Testis (tissue), 3 donors: ENCODE data around the gene NDUFA11. TPM values are rescaled to one million over a fixed set of nuclear protein-coding genes. Genes with fewer than 3 reads are reported as not detected.
A peak's percentile ranks its signal among the peaks of the same experiment; 100 is the strongest.

Experiments
- DNase-seq: peaks from one replicate; pipeline ENCODE4 v3.0.0-alpha.2; 2019
- H3K27ac ChIP-seq, 2 donors: fragments of 200-600 bp; sonication (generic); one replicate each; pipeline ENCODE4 v1.5.1; 2019
- H3K27me3 ChIP-seq: fragments of 200-600 bp; sonication (generic); one replicate; pipeline ENCODE4 v1.5.1; 2019
- H3K36me3 ChIP-seq: fragments of 200-600 bp; sonication (generic); one replicate; pipeline ENCODE4 v1.5.1; 2017; ENCODE audit warnings: low read depth; ENCODE audit errors: missing control alignments
- H3K4me1 ChIP-seq: fragments of 200-600 bp; sonication (generic); one replicate; pipeline ENCODE4 v1.5.1; 2019
- H3K4me3 ChIP-seq, 2 donors: fragments of 200-600 bp; sonication (generic); one replicate each; pipeline ENCODE4 v1.5.1; 2017 to 2019
- H3K9me3 ChIP-seq: fragments of 200-600 bp; sonication (generic); one replicate; pipeline ENCODE4 v1.5.1; 2017
- CTCF ChIP-seq, 3 experiments: fragments of 450-650 bp in 2 of 3; fragments of 200-600 bp in 1 of 3; sonication (generic) in 1 of 3; IDR thresholded peaks; one replicate each; pipeline ENCODE4 v1.5.1; 2016 to 2019; ENCODE audit warnings: antibody characterized with exemption in 3 of 3, mild to moderate bottlenecking in 2 of 3, moderate library complexity in 1 of 3
- POLR2A ChIP-seq: fragments of 450-650 bp; IDR thresholded peaks from one replicate; pipeline ENCODE4 v1.6.1; 2017; ENCODE audit warnings: antibody characterized with exemption, mild to moderate bottlenecking, moderate library complexity
- WGBS, 2 donors: methylation state at CpG; one replicate each; pipeline ENCODE4 v1.1.5; 2018; 5-methylcytosine and 5-hydroxymethylcytosine counted together
- intact Hi-C: fragments of 100-400 bp; cut with DNase I; formaldehyde crosslinking; loops from one replicate; pipeline ENCODE4 v1.15.1; 2023; ENCODE audit warnings: low total_unique reads
- polyA plus RNA-seq: library from polyadenylated mRNA; stranded (reverse); fragments of 350-450 nt; fragmentation: Illumina TruSeq; extraction: RNeasy Lipid Tissue Mini Kit (QIAGEN cat#74804); gene quantifications from one replicate; pipeline ENCODE4 v1.2.3, GENCODE V29; 2014; ENCODE audit warnings: low read depth, low replicate concordance; ENCODE audit not compliant: insufficient read depth
- total RNA-seq, 2 donors: library from RNA; depleted of rRNA; stranded (reverse); fragments of >200 nt; gene quantifications; one replicate each; pipeline ENCODE4 v1.2.3, GENCODE V29; 2016

The NDUFA11 gene
- total and polyA plus RNA-seq, 3 donors from 2014 or later = 167 to 194 (median 170) TPM

GRCh38 chr19:5921516-5922160 lies 18.0 kb upstream of the NDUFA11 start:
- no peak overlapping the region for H3K4me3 ChIP-seq
- no peaks in the 10 kb centered on the region for H3K4me1 ChIP-seq
- no peaks in the 10 kb centered on the region for H3K36me3 ChIP-seq
- H3K27me3 ChIP-seq = no peaks in the 10 kb centered on the region
- TF ChIP-seq CTCF (IDR thresholded peaks at IDR 0.05) (no peak), POLR2A (no peak)
- no peak for DNase-seq
- H3K9me3 ChIP-seq = no peaks in the 10 kb centered on the region
- no peak overlapping the region for H3K27ac ChIP-seq
- WGBS, 2 donors = 77% methylated on average over 21 of the region's 21 CpGs
- intact Hi-C loops = no loop called here

GRCh38 chr19:5918463-5919079 lies 15.0 kb upstream of the NDUFA11 start:
- Histone ChIP-seq H3K4me3 (no peak overlapping the region), H3K4me1 (no peaks in the 10 kb centered on the region), H3K27ac (no peak overlapping the region), H3K36me3 (no peaks in the 10 kb centered on the region), H3K9me3 (no peaks in the 10 kb centered on the region), H3K27me3 (no peaks in the 10 kb centered on the region)
- no peak for TF ChIP-seq POLR2A
- no peak for TF ChIP-seq CTCF (IDR thresholded peaks at IDR 0.05)
- no peak for DNase-seq
- 95 to 96% methylated on average over 18 to 20 of the region's 20 CpGs for WGBS, 2 donors
- intact Hi-C loops = no loop called here

- no peak for DNase-seq
- intact Hi-C loops = no loop called here
- Histone ChIP-seq H3K4me1 (no peaks in the 10 kb centered on the region), H3K27me3 (no peaks in the 10 kb centered on the region), H3K4me3 (no peak overlapping the region), H3K27ac (no peak overlapping the region), H3K9me3 (no peaks in the 10 kb centered on the region), H3K36me3 (no peaks in the 10 kb centered on the region)
- TF ChIP-seq CTCF (IDR thresholded peaks at IDR 0.05) = no peak
- no peak for TF ChIP-seq POLR2A
- WGBS, 2 donors = 90 to 94% methylated on average over 30 to 34 of the region's 36 CpGs
These were observed 14.0 kb upstream of the NDUFA11 start for GRCh38 chr19:5917431-5918107.

GRCh38 chr19:5916181-5916708 lies 12.7 kb upstream of the NDUFA11 start:
- intact Hi-C loops = no loop called here
- Histone ChIP-seq H3K4me3 (no peak overlapping the region), H3K4me1 (no peaks in the 10 kb centered on the region), H3K36me3 (no peaks in the 10 kb centered on the region), H3K27ac (peak overlapping the region in 1 of 2 donors; percentile 44), H3K27me3 (no peaks in the 10 kb centered on the region), H3K9me3 (no peaks in the 10 kb centered on the region)
- 54 to 65% methylated on average over 7 to 14 of the region's 14 CpGs for WGBS, 2 donors
- TF ChIP-seq CTCF (IDR thresholded peaks at IDR 0.05) (no peak), POLR2A (no peak)
- no peak for DNase-seq
